Astrocyte (in vitro differentiated cells and primary cell): ENCODE measurements around the gene FOXL1.

Source experiments
- EZH2 ChIP-seq: IDR thresholded peaks from 2 replicates; pipeline ENCODE4 v1.6.1; 2012; ENCODE audit warnings: mild to moderate bottlenecking, low read length, inconsistent platforms; ENCODE audit not compliant: insufficient read depth
- TF ChIP-seq, protein P1 (sequence below): IDR thresholded peaks from 2 replicates; pipeline ENCODE4 v1.5.1; 2011; ENCODE audit warnings: low read depth, mild to moderate bottlenecking, inconsistent platforms, low read length, moderate library complexity; ENCODE audit not compliant: insufficient read depth

DNA sequence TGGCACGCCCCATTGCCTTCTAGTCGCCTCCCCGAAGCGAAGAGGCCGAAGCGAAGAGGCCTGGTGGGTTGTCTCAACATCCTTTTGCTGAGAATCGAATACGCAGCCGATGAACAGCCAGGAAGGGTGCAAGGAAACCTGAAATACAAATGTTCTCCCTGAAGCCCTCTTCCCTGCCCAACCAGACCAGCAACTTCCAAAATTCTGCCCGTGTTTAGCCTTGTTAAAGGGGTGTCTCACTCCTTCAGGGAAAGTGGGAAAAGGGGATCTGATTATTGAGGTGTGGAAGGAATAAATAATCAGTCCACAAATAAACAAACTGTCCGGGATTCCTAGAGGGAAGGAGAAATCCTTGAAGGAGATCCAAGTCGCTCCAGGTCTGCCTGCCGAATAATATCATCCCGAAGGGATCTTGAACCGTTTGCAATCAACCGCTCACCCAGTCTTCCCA, 13.1 kb upstream of the FOXL1 start:
- TF ChIP-seq, protein P1, sequence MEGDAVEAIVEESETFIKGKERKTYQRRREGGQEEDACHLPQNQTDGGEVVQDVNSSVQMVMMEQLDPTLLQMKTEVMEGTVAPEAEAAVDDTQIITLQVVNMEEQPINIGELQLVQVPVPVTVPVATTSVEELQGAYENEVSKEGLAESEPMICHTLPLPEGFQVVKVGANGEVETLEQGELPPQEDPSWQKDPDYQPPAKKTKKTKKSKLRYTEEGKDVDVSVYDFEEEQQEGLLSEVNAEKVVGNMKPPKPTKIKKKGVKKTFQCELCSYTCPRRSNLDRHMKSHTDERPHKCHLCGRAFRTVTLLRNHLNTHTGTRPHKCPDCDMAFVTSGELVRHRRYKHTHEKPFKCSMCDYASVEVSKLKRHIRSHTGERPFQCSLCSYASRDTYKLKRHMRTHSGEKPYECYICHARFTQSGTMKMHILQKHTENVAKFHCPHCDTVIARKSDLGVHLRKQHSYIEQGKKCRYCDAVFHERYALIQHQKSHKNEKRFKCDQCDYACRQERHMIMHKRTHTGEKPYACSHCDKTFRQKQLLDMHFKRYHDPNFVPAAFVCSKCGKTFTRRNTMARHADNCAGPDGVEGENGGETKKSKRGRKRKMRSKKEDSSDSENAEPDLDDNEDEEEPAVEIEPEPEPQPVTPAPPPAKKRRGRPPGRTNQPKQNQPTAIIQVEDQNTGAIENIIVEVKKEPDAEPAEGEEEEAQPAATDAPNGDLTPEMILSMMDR, result no peak
- no peak for TF ChIP-seq EZH2
